COLO829 (cell line): ENCODE data around the gene TLE4.

Source experiments
- DNase-seq: peaks from one replicate; pipeline ENCODE4 v3.0.0; 2012; ENCODE audit warnings: low spot score

TLE4 gene

DNA sequence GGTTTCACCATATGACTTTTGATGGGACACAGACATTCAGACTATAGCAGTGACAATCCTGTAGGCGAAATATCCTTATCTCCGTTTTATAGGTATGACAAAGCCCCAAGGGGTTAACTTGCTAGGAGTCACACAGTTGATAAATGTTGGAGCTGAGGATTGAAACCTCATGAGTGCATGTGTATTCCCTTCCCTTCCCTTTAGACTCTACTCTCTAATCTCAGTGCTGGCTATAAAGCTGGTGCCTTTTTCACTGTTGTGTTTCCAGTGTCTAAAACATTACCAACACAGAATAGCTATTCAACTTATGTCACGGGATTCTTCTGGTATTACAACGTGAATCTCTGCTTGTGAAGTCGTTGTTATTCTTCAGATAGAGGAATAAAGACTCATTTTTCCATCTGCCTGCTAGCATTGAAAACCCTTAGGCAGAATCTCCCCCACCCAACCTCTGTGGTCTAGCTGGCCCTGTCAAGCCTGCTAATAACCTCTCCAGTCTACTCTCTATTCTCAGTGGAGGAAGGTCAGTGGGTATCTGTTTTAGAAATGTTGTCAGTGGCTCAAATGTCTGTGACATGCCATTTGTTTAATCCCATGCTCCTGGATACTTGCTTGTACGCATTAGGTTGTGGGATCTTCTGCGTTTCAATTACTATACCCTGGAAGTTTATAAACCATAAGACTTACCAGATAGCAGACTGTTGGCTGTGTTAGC is 121.2 kb downstream of the TLE4 start:
- peak; percentile 50 for DNase-seq

GRCh38 chr9:79693750-79694149 is 122.0 kb downstream of the TLE4 start:
- no peak for DNase-seq

- no peak for DNase-seq
Measured at GRCh38 chr9:79694208-79694607, 122.4 kb downstream of the TLE4 start.

GRCh38 chr9:79694676-79695400 is 123.1 kb downstream of the TLE4 start:
- DNase-seq: no peak

GRCh38 chr9:79695531-79696175 is 123.9 kb downstream of the TLE4 start:
- DNase-seq: no peak

- no peak for DNase-seq
Measured at GRCh38 chr9:79698967-79699366, 127.2 kb downstream of the TLE4 start.

DNA sequence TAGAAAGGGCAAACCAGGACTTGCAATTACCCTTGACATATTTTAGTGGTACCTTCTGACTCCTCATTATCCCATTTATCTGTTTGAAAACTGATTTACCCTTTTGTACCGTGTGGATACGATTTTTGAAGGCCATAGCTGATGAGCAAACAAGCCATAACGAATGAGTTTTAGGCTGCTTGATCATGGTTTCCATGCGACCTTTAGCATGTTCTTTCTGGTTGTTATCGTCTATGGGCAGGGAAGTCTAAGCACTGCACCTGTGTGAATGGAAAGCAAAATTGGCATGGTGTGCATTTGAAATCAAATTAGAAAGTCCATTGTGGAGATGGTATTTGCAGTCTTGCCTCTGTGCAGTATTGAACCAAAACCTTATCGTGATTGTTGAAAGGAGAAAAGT is 127.7 kb downstream of the TLE4 start:
- no peak for DNase-seq

DNA sequence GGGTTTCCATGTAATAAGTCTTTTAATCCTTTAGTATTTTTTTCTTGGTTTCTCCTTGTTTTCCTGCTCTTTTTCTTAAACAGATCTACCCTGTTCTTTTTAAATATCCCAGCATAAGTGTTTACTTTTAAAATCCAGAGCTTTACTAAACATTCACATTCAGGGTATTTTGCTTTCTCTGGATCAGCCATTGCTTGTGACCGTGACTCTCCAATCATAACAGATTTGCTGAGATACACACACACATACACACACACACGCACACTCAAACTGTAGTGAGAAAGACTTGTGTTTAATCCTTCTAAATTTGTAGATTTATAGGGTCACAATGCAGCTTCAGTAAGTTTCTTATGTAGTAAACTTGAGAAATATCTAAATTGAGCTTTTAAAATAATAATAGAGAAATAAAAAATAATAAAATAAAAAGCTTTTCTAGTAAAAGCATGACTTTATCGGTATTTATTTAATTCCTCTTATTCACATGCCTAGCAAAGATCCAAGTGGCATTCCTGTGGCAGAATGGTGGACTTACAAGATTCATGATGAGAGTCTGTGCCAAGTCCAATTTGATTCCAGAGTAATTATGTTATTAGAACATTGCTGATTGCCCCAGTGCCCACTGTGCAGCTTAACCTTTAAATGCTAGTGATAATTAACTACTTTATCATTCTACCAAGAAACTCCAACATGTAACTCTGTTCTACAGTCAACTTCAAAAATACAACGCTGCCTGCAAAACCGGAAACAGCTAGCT is 129.0 kb downstream of the TLE4 start:
- no peak for DNase-seq

- no peak for DNase-seq
Measured at GRCh38 chr9:79701651-79702050, 129.9 kb downstream of the TLE4 start.

DNA sequence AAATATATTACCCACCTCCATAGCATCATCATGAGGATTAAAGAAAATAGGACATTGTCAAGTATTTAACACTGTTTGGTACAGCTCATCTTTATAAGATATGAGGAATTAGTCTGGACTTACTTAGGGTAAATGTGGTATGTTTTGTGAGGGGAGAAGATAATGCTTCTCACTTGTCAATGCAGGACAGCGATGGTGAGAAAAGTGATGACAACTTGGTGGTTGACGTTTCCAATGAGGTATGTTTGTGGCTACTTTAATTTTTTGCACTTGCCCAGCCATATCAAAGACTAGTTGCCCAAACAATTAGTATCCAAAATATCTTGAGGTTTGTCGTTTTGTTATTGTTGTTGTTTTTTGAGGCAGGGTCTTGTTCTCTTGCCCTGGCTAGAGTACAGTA is 133.9 kb downstream of the TLE4 start:
- no peak for DNase-seq

GRCh38 chr9:79706512-79706911 is 134.7 kb downstream of the TLE4 start:
- DNase-seq: no peak

DNA sequence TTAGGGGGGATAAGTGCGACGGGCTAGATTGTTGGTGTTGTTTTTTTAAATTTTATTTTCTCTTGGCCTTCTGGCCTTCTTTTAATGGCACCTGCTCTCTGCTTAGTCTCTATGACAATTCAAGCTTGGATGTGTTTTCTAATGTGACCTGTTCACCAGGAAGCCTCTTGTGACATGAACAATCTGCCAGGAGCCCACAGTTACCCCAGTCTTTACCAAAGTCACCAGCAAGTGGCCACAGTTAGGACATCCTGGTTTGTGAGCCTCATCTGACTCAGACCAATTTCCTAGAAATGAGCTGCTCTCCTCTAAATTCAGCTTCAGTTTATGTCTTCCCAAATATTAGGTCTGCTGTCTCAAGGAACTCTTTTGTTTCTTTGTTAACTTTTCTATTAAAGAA is 135.8 kb downstream of the TLE4 start:
- no peak for DNase-seq

- DNase-seq: no peak
Measured at GRCh38 chr9:79708541-79708940, 136.8 kb downstream of the TLE4 start.

DNA sequence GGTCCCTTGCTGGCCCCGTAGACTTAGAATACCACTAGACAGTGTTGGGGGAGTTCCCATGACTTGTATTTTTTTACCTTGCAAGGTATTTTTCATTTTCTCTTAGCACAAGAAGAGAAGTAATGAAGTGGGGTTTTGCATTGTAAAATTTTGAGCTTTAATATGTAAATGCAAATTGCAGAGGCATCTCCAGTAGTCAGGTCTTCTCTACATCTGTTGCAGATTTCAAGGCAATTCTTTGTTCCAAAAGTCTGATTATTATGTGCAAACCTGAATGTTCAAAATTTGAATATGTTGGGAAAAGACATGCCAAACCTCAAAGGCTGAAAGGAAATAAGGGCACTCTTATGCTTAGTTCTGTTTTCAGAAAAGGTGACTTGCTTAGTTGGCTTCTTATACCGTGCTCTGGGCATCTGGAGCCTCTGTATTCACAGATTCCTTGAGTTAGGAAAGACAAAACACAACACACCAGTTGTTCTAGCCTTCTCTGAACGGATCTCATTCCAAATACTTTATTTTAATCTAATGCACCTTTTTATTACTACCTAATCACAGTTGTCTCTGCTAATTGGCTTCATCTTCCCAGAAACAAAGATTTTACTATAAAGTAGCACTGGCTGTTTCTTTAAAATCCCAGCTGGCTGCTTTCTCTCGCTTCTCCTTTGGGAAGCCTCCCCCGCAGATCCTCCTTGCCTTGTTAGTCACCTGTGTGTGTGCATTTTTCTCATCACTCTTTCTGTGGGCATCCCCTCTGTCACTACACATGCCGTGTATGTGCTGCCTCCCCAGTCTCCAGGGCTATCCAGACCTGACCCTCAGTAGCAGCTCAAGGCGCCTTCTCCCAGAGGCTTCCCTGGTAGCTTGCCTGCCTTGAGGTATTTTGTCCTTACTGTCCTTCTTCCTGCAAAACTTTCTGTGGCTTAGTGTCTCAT is 138.2 kb downstream of the TLE4 start:
- no peak for DNase-seq

GRCh38 chr9:79711874-79712273 is 140.1 kb downstream of the TLE4 start:
- DNase-seq: peak; percentile 42

DNA sequence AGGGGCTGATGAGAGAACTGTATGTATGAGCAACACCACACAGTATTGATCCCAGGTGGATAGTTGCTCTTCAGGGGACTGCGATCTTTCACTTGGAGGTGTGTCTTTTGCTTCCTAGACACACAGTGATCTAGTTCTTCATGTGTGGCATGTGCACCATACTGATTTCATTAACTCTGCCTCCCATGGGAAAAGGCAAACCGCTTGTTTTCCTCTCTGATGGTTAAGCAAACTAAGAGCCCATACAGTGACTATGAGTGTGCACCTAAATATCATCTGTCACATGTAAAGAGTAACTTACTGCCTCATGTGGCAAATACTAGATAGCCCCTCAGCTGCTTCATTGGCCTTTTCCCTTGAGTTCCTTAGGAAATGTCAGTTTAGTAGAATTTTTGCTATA is 147.3 kb downstream of the TLE4 start:
- no peak for DNase-seq

GRCh38 chr9:79719989-79720388 is 148.2 kb downstream of the TLE4 start:
- DNase-seq: no peak

- DNase-seq: no peak
Measured at GRCh38 chr9:79731171-79731890, 159.6 kb downstream of the TLE4 start.

DNA sequence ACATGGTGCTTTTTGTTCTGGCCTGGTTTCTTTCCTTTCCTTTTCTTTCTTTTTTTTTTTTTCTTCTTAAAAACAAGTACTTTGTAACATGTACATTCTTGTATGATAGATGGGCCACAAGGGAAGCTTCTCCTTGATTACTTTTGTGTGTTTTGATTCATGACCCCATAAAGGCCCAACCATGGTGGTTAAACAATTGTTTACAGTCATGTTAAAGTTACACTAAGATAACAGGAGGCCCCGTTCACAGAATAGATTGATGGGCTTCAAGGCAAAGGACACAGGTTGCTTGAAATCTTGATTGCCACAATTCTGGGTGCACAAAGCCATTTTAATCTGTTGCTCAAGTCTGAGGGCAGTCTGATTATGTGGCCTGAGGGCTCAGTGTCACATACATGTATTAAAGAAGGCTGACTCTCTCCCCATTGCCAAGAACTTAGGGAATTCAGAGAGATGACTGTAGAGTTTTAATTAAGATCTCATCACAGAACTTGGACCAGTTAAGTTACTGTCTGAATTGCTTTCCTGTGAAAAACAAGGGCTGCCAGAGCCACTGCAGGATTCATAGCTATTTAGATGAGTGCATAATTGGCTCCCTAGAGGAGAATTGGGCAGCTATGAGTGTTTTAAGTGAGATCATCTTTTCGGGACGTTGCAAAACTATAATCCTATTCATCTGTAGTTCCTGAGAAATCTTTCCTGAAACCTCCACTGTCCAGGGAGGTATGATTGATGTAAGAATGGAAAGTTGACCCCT is 163.4 kb downstream of the TLE4 start:
- no peak for DNase-seq

- DNase-seq: no peak
Measured at GRCh38 chr9:79736051-79736450, 164.3 kb downstream of the TLE4 start.
